Measurements from ENCODE around the gene TMX1.

Gene TMX1

DNA sequence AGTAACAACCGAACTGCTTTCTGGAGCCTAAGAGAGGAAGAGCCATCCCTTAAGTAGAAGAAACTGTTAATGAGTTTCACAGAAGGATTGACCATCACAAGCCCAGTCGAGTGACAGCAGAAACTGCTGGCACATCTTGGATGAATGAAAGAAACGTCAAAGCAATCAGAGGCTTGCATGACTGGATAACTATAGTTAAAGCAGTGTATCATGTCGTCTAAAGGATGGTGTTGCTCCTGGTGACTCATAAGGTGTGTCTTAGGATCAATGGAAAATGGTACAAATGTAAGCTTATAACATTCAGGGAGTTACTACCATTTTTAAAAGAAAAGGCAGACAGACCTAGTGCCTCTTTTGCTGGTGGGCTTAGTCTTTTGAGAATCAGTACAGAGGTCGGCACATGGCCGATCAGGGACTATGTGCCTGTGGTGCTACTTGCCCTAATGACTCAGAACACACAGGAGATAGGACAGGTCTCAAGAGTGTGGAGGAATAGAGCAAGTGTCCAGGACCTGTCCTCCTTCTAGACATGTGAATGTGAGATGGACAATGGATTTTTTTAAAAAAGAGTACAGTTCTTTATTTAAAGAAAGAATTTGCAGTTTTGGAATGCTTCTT lies 55.7 kb downstream of the TMX1 start:
- no peak for DNase-seq

DNA sequence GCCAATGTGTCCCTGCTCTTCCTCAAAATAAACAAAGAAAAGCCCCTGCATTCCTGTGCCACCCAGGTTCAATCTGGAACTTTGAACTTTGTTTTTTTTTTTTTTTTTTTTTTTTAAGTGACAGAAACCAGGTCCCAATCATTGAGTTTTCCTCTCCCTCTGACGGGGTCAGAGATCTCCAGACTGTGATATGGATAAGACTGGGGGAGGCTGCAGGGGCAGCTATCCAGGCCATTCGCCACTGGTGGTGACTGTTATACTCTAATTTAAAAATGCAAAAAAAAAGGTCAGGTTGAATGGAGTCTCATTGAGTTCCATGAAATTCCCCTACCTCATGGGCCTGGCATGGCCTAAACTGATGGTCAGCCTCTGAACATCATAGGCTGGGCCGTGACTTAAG lies 57.0 kb downstream of the TMX1 start:
- DNase-seq: no peak

DNA sequence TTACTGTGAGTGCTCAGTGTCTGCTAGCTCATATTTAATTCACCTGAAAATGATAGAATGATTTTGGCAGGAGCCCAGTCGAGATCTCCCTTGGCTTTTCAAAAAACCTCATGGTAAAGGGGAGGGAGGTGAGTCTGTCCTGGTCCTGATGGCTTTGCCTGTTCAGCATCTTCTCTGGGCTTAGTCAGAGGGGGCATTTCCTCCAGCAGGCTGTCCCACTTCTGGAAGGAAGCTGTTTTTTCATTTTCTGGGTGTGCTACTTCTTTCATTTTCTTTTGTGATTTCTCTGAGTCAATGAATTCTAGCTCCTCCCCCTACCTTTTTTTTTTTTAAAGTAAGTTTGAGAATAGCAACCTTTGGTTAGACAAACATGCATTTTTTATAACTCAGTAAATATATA lies 58.8 kb downstream of the TMX1 start:
- DNase-seq: no peak

DNA sequence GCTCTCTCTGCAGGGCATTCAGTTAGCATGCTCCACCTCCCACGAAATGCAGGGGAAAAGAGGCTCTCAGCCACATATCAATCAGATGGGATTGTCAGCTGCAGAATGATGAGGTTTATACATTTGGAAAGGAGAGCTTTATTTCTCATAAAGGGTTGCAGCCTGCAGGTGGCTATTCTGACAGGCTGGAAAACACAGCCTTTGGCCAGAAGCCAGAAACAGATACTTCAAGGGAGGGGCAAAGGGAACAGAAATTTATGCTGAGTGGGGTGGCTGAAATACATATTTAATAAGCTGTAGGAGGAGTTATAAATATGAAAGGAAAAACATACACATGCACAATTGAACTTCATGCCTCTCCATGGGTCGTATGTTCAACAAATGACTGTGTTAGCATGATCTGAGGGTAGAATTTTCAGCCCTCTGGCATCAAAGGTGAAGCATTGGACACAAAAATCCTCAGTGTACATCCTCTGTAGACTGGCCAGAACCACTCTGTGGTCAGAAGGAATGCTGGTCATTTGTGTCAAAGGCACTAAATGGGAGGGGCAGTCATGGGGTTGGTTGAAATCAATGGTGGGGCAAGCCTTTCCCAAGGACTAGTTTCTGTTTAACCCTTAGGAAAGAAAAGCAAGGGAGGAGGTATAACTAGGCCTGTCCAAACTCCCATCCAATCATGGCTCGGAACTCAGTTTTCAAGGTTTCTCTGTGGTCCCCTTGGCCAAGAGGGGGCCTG lies 62.4 kb downstream of the TMX1 start:
- no peak for DNase-seq

DNA sequence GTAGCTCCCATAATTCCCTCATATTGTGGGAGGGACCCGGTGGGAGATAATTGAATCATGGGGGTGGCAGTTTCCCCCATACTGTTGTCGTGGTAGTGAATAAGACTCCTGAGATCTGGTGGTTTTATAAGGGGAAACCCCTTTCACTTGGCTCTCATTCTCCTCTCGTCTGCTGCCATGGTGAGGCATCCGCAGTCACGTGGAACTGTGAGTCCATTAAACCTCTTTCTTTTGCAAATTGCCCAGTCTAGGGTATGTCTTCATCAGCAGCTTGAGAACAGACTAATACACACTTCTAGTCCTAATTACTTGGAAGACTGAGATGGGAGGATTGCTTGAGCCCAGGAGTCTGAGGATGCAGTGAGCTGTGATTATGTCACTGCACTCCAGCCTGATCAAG lies 64.4 kb downstream of the TMX1 start:
- DNase-seq: no peak

DNA sequence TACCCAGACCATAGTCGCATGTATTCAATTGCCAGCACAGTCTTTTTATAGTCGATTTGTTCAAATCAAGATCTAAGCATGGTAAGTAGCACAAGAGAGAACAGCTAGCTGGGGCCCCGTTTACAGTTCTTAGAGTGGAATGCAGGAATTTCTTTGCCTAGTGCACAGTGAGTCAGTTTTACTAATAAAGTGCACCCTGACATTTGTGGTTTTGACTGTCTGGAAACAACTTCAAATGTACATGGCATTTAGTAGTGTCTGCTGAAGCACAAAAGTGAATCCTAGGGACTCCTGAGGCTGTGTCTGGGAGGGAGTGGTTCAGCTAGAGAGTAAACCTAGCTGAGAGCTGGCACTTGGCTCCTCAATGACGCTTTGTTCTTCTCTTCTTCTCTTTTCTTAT lies 64.9 kb downstream of the TMX1 start:
- no peak for DNase-seq

DNA sequence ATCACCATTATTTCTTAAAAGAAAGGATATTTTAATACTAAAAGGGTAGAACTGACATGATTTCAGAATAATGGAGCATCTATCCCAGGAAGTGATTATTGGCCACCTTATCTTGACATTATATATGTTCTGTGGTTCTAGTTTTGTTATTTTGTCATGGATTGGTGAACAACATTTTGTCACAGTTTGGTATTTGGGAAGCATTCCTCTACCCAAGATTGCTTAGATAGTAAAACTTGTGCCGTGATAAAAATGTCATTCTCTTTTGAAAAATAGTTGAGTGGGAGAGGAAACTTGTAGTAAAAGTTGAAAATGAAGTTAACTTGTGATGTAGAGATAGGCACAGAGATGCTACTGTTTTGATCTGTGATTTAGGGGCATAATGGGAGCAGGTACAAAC lies 65.7 kb downstream of the TMX1 start:
- DNase-seq: no peak
